Colonic mucosa (tissue), 4 donors: Measurements from ENCODE around the gene DHRSX. TPM values are rescaled to one million over a fixed set of nuclear protein-coding genes. Genes with fewer than 3 reads are reported as not detected.
"Not testable (repeated sequence)": the region's sequence is repeated elsewhere in the genome, so short reads cannot be mapped to it uniquely, and the experiment has no call there.

ENCODE experiments used
- DNase-seq: peaks from one replicate; pipeline ENCODE4 v3.0.0-alpha.2; 2020
- H3K27ac ChIP-seq: fragments of 200-600 bp; one replicate; pipeline ENCODE4 v1.8.0; 2021
- H3K27me3 ChIP-seq: fragments of 200-600 bp; one replicate; pipeline ENCODE4 v1.8.0; 2021
- H3K36me3 ChIP-seq: fragments of 200-600 bp; one replicate; pipeline ENCODE4 v1.8.0; 2021
- H3K4me1 ChIP-seq: fragments of 200-600 bp; one replicate; pipeline ENCODE4 v1.8.0; 2021; ENCODE audit warnings: mild to moderate bottlenecking
- H3K4me3 ChIP-seq: fragments of 200-600 bp; one replicate; pipeline ENCODE4 v1.8.0; 2021
- H3K9ac ChIP-seq, 2 donors: one replicate each; pipeline ENCODE4 v1.7.0; 2013; ENCODE audit warnings: control low read depth in 2 of 2, low read depth in 2 of 2, low read length in 2 of 2
- H3K9me3 ChIP-seq: fragments of 200-600 bp; one replicate; pipeline ENCODE4 v1.8.0; 2021
- intact Hi-C: fragments of 100-400 bp; cut with DNase I; formaldehyde crosslinking; loops from one replicate; pipeline ENCODE4 v1.14.1; 2022
- total RNA-seq, 2 donors: library from RNA; stranded (reverse); fragmentation: NEBNext Ultra II Directional in 1 of 2; extraction: Animal tissue kit (Norgen Biotek cat#: 25700) in 1 of 2; gene quantifications; one replicate each; pipeline ENCODE4 v1.2.1, GENCODE V29; 2021
- TF ChIP-seq, protein P1 (sequence below): fragments of 200-600 bp; IDR thresholded peaks from one replicate; pipeline ENCODE4 v1.8.0; 2022; ENCODE audit warnings: antibody characterized with exemption, mild to moderate bottlenecking
- donor health status: healthy.
- donor health status: DM: no; HTN: no; CAD: no.
- donor health status: DM: no; HTN: no; CAD: no.

DHRSX gene
- total RNA-seq, 2 donors from 2014 or later = 28.6 to 43.3 TPM

DNA sequence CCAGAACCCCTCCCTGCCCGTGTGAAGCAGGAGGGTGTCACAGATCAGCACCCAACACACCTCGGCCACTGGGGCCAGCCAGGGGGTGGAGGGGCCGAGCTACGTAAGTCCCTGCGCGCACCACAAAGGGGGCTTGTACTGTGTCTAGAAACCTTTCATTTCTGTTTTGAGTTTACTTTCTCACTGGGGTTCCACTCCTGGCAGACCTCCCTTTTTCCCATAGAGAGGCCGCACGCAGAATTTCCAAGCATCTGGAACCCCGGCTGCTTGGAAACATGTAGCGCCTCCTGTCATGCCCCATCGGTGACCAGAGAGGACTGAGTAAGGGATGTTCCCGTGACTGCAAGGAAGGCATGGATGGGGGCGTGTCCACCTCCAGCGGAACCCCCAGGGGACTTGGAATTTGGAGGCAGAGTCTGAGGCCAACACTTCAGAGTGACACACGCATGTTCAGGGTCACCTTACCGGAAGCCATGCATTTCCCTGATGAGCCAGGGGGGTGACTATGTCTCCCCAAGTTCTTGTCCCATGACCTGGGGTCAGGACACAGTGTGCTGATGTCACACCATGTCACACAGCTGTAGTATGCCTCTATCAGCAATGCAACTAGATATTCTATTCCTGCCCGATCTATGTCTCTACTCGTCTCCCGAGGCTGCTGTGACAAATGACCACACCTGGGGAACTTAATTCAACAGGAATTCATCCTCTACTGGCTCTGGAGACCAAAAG lies 105.3 kb downstream of the DHRSX start:
- Histone ChIP-seq H3K4me1 (no peaks in the 10 kb centered on the region), H3K9ac (no peak overlapping the region), H3K27ac (no peak overlapping the region), H3K4me3 (no peak overlapping the region), H3K36me3 (no peaks in the 10 kb centered on the region), H3K27me3 (no peaks in the 10 kb centered on the region), H3K9me3 (no peaks in the 10 kb centered on the region)
- TF ChIP-seq, protein P1, sequence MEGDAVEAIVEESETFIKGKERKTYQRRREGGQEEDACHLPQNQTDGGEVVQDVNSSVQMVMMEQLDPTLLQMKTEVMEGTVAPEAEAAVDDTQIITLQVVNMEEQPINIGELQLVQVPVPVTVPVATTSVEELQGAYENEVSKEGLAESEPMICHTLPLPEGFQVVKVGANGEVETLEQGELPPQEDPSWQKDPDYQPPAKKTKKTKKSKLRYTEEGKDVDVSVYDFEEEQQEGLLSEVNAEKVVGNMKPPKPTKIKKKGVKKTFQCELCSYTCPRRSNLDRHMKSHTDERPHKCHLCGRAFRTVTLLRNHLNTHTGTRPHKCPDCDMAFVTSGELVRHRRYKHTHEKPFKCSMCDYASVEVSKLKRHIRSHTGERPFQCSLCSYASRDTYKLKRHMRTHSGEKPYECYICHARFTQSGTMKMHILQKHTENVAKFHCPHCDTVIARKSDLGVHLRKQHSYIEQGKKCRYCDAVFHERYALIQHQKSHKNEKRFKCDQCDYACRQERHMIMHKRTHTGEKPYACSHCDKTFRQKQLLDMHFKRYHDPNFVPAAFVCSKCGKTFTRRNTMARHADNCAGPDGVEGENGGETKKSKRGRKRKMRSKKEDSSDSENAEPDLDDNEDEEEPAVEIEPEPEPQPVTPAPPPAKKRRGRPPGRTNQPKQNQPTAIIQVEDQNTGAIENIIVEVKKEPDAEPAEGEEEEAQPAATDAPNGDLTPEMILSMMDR = no peak
- no peak for DNase-seq
- intact Hi-C loops = no loop called here

DNA sequence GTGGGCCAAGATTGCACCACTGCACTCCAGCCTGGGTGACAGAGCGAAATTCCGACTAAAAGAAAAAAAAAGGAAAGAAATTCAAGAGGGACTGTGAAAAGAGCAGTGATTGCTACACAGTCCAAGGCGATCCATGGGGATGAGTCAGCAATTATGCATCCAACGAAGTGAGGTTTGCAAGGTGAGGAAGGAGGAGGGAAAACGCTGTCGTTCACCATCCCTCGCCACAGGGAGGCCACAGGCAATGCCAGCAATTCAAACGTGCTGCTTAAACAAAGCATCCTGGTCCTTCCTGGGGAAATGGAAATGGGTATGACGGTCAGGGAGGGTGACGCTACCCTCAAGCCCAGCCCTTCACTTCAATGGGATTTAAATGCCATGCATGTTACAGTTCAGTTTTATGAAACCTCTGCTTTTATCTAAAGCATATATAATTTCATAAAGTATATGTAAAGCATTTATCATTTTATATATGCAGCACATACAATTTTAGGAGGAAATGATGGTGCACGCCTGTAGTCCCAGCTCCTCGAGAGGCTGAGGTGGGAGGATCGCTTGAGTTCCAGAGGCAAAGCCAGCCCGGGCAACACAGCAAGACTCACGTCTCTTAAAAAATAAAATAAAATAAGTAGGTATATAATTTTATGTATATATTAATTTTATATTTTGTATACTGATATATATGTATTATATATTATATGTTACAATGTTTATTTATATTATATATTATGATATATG lies 108.7 kb downstream of the DHRSX start:
- H3K9ac ChIP-seq = no peak overlapping the region
- H3K27me3 ChIP-seq = no peaks in the 10 kb centered on the region
- no peak for DNase-seq
- no peaks in the 10 kb centered on the region for H3K4me1 ChIP-seq
- intact Hi-C loops = no loop called here
- H3K4me3 ChIP-seq = no peak overlapping the region
- H3K27ac ChIP-seq = no peak overlapping the region
- TF ChIP-seq, protein P1 = no peak
- no peaks in the 10 kb centered on the region for H3K9me3 ChIP-seq
- H3K36me3 ChIP-seq = no peaks in the 10 kb centered on the region

DNA sequence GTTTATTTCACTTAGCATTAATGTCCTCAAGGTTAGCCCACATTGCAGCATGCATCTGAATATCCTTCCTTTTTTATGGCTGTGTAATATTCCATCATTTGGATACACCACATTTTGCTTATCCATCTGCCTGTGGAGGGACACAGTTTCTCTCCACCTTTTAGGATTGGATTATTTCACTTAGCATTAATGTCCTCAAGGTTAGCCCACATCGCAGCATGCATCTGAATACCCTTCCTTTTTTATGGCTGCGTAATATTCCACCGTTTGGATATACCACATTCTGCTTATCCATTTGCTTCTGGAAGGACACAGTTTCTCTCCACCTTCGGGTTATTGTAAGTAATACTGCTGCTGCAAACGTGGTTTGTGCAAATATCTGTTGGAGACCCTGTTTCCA lies 110.0 kb downstream of the DHRSX start:
- TF ChIP-seq, protein P1 = no peak
- no peak overlapping the region for H3K9ac ChIP-seq
- intact Hi-C loops = no loop called here
- H3K27me3 ChIP-seq = no peaks in the 10 kb centered on the region
- no peak for DNase-seq
- no peaks in the 10 kb centered on the region for H3K9me3 ChIP-seq
- no peaks in the 10 kb centered on the region for H3K36me3 ChIP-seq
- no peak overlapping the region for H3K4me3 ChIP-seq
- no peaks in the 10 kb centered on the region for H3K4me1 ChIP-seq
- no peak overlapping the region for H3K27ac ChIP-seq

DNA sequence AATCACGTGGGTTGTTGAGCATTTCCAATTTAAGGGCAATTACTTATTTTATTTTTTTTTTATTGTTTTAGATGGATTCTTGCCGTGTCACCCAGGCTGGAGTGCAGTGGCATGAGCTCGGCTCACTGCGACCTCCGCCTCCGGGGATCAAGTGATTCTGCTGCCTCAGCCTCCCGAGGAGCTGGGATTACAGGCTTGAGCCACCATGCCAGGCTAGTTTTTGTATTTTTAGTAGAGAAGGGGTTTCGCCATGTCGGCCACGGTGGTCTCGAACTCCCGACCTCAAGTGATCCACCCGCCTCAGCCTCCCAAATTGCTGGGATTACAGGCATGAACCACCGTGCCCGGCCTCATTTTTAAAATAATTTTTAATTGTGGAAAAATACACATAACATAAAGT lies 111.0 kb downstream of the DHRSX start:
- H3K4me3 ChIP-seq, H3K27ac ChIP-seq, intact Hi-C loops, DNase-seq, H3K36me3 ChIP-seq, H3K27me3 ChIP-seq, H3K4me1 ChIP-seq, H3K9me3 ChIP-seq, H3K9ac ChIP-seq: not testable (repeated sequence)

DNA sequence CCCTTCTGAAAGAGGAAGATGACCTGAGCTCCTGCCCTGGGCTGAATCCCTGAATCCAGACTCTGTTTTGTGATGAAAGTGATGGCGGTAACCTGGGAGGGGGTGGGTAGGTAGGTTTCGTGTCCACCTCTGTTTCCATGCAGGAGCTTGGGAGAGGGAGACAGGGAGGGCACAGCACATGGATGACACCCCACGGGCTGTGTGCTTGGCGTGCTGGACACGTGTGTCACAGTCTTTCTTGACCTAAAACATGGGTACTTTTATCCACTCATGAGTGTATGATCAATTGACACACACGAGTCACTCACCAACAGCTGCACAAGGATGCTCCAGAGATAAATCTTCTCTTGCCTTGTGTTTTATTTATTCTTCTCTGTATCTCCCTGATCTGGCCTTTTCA lies 111.5 kb downstream of the DHRSX start:
- H3K27ac ChIP-seq = no peak overlapping the region
- intact Hi-C loops = no loop called here
- H3K4me3 ChIP-seq = no peak overlapping the region
- no peak for DNase-seq
- H3K9ac ChIP-seq = no peak overlapping the region
- H3K9me3 ChIP-seq = no peaks in the 10 kb centered on the region
- TF ChIP-seq, protein P1 = no peak
- H3K4me1 ChIP-seq = no peaks in the 10 kb centered on the region
- H3K36me3 ChIP-seq = no peaks in the 10 kb centered on the region
- no peaks in the 10 kb centered on the region for H3K27me3 ChIP-seq

DNA sequence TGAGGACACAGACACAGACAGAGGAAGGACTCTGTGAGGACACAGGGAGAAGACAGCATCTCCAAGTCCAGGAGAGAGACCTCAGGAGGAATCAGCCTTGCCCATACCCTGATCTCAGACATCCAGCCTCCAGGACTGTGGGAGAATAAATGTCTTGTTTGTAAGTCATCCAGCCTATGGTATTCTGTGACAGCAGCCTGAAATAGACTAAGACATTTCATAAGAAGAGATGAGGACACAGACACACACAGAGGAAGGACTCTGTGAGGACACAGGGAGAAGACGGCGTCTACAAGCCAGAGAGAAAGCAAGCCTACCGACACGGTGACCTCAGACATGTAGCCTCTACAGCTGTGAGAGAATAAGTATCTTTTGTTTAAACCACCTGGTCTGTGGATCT lies 112.1 kb downstream of the DHRSX start:
- H3K9me3 ChIP-seq = no peaks in the 10 kb centered on the region
- H3K4me3 ChIP-seq = no peak overlapping the region
- H3K36me3 ChIP-seq = no peaks in the 10 kb centered on the region
- H3K27me3 ChIP-seq = no peaks in the 10 kb centered on the region
- H3K27ac ChIP-seq = no peak overlapping the region
- H3K9ac ChIP-seq = no peak overlapping the region
- H3K4me1 ChIP-seq = no peaks in the 10 kb centered on the region
- TF ChIP-seq, protein P1 = no peak
- DNase-seq = no peak
- intact Hi-C loops = no loop called here
